Hepatocyte (in vitro differentiated cells): ENCODE data around the gene IER5. TPM values are rescaled to one million over a fixed set of nuclear protein-coding genes. Genes with fewer than 3 reads are reported as not detected.
A peak's percentile ranks its signal among the peaks of the same experiment; 100 is the strongest.

Experiments used
- DNase-seq: peaks from one replicate; pipeline ENCODE4 v3.0.0-alpha.2; 2016; ENCODE audit warnings: low spot score
- H2AFZ ChIP-seq: fragments of 200-600 bp; sonication (generic); 2 replicates; pipeline ENCODE4 v1.6.0; 2016; ENCODE audit warnings: antibody characterized with exemption, mild to moderate bottlenecking
- H3K27ac ChIP-seq: fragments of 200-600 bp; sonication (generic); 2 replicates; pipeline ENCODE4 v1.5.1; 2016; ENCODE audit warnings: mild to moderate bottlenecking
- H3K27me3 ChIP-seq: fragments of 200-600 bp; sonication (generic); 2 replicates; pipeline ENCODE4 v1.6.1; 2016
- H3K36me3 ChIP-seq: fragments of 200-600 bp; sonication (generic); replicated peaks from 2 replicates; pipeline ENCODE4 v1.5.1; 2016; ENCODE audit warnings: low read depth; ENCODE audit not compliant: insufficient read depth
- H3K4me1 ChIP-seq: fragments of 200-600 bp; sonication (generic); 2 replicates; pipeline ENCODE4 v1.5.1; 2016; ENCODE audit warnings: mild to moderate bottlenecking, moderate library complexity; ENCODE audit not compliant: insufficient read depth
- H3K4me2 ChIP-seq: fragments of 200-600 bp; sonication (generic); 2 replicates; pipeline ENCODE4 v1.6.0; 2016
- H3K4me3 ChIP-seq: fragments of 200-600 bp; sonication (generic); 2 replicates; pipeline ENCODE4 v1.5.1; 2016; ENCODE audit warnings: mild to moderate bottlenecking
- H3K79me2 ChIP-seq: fragments of 200-600 bp; sonication (generic); 2 replicates; pipeline ENCODE4 v1.6.0; 2017; ENCODE audit warnings: mild to moderate bottlenecking
- H3K9me2 ChIP-seq: fragments of 200-600 bp; sonication (generic); replicated peaks from 2 replicates; pipeline ENCODE4 v1.6.0; 2017; ENCODE audit warnings: mild to moderate bottlenecking; ENCODE audit not compliant: insufficient read depth
- H3K9me3 ChIP-seq: fragments of 200-600 bp; sonication (generic); 2 replicates; pipeline ENCODE4 v1.5.1; 2016; ENCODE audit warnings: low read depth, mild to moderate bottlenecking
- H4K20me1 ChIP-seq: fragments of 200-600 bp; sonication (generic); 2 replicates; pipeline ENCODE4 v1.6.0; 2016; ENCODE audit warnings: mild to moderate bottlenecking; ENCODE audit not compliant: insufficient read depth, poor library complexity, severe bottlenecking
- CTCF ChIP-seq: fragments of 200-600 bp; sonication (generic); IDR thresholded peaks from 2 replicates; pipeline ENCODE4 v1.5.1; 2016; ENCODE audit warnings: antibody characterized with exemption, mild to moderate bottlenecking; ENCODE audit not compliant: poor library complexity
- EZH2 ChIP-seq: fragments of 200-600 bp; sonication (generic); IDR thresholded peaks from 2 replicates; pipeline ENCODE4 v1.6.1; 2016; ENCODE audit warnings: antibody characterized with exemption, mild to moderate bottlenecking, borderline replicate concordance
- EZH2phosphoT487 ChIP-seq: fragments of 200-600 bp; sonication (generic); IDR thresholded peaks from one replicate; pipeline ENCODE4 v1.6.1; 2018; ENCODE audit warnings: antibody characterized with exemption, mild to moderate bottlenecking, low read depth, moderate library complexity; ENCODE audit not compliant: unreplicated experiment, severe bottlenecking
- WGBS: methylation state at CpG from one replicate; pipeline ENCODE4 v1.1.6; 2016; ENCODE audit warnings: low lambda C conversion rate; ENCODE audit errors: missing lambda C conversion rate; 5-methylcytosine and 5-hydroxymethylcytosine counted together
- polyA plus RNA-seq: library from polyadenylated mRNA; unstranded; fragments of >200 nt; fragmentation: Nextera tagmentation; extraction: Ambion mirVana; gene quantifications from 2 replicates; pipeline ENCODE4 v1.2.1, GENCODE V29; 2016
- total RNA-seq: library from RNA; depleted of rRNA; stranded (reverse); fragments of >200 nt; gene quantifications from 2 replicates; pipeline ENCODE4 v1.2.3, GENCODE V29; 2014

IER5 gene
- total and polyA plus RNA-seq, 2 experiments from 2014 or later: 16.6 to 23.1 TPM

GRCh38 chr1:181123173-181123572 is 34.7 kb downstream of the IER5 start:
- WGBS: 80% methylated on average over 3 of the region's 3 CpGs
- Histone ChIP-seq H3K79me2 (no peaks in the 10 kb centered on the region), H3K4me1 (peaks cover 16% of the 10 kb centered on the region), H3K9me2 (no peaks in the 10 kb centered on the region), H3K4me3 (no peak overlapping the region), H3K9me3 (no peaks in the 10 kb centered on the region), H3K4me2 (no peak overlapping the region), H3K27ac (no peak overlapping the region), H3K27me3 (no peaks in the 10 kb centered on the region), H4K20me1 (no peaks in the 10 kb centered on the region), H2AFZ (no peak overlapping the region), H3K36me3 (no peaks in the 10 kb centered on the region)
- TF ChIP-seq EZH2phosphoT487 (no peak), EZH2 (no peak), CTCF (no peak)
- DNase-seq: no peak

- Histone ChIP-seq H3K79me2 (no peaks in the 10 kb centered on the region), H3K27ac (no peak overlapping the region), H3K36me3 (no peaks in the 10 kb centered on the region), H3K27me3 (no peaks in the 10 kb centered on the region), H4K20me1 (no peaks in the 10 kb centered on the region), H3K9me2 (no peaks in the 10 kb centered on the region), H2AFZ (no peak overlapping the region), H3K4me3 (no peak overlapping the region), H3K9me3 (no peaks in the 10 kb centered on the region), H3K4me1 (peaks cover 23% of the 10 kb centered on the region), H3K4me2 (no peak overlapping the region)
- DNase-seq: no peak
- TF ChIP-seq EZH2phosphoT487 (no peak), CTCF (no peak), EZH2 (no peak)
- 51% methylated on average over 2 of the region's 2 CpGs for WGBS
Observed at GRCh38 chr1:181124291-181124751, 35.8 kb downstream of the IER5 start.

- H3K4me1 ChIP-seq: peaks cover 17% of the 10 kb centered on the region
- no peak overlapping the region for H2AFZ ChIP-seq
- H3K4me3 ChIP-seq: no peak overlapping the region
- H3K27me3 ChIP-seq: no peaks in the 10 kb centered on the region
- no peaks in the 10 kb centered on the region for H3K79me2 ChIP-seq
- TF ChIP-seq CTCF (no peak), EZH2phosphoT487 (no peak), EZH2 (no peak)
- no peaks in the 10 kb centered on the region for H4K20me1 ChIP-seq
- no peaks in the 10 kb centered on the region for H3K36me3 ChIP-seq
- DNase-seq: no peak
- 82% methylated on average over 4 of the region's 4 CpGs for WGBS
- no peak overlapping the region for H3K27ac ChIP-seq
- no peaks in the 10 kb centered on the region for H3K9me2 ChIP-seq
- no peak overlapping the region for H3K4me2 ChIP-seq
- no peaks in the 10 kb centered on the region for H3K9me3 ChIP-seq
Observed at GRCh38 chr1:181126289-181126688, 37.8 kb downstream of the IER5 start.

GRCh38 chr1:181126871-181127587 is 38.5 kb downstream of the IER5 start:
- no peaks in the 10 kb centered on the region for H3K9me3 ChIP-seq
- no peak overlapping the region for H3K4me2 ChIP-seq
- 65% methylated on average over 10 of the region's 10 CpGs for WGBS
- no peak for TF ChIP-seq EZH2phosphoT487
- no peak for TF ChIP-seq CTCF
- TF ChIP-seq EZH2: no peak
- H3K79me2 ChIP-seq: no peaks in the 10 kb centered on the region
- no peak overlapping the region for H3K27ac ChIP-seq
- H4K20me1 ChIP-seq: no peaks in the 10 kb centered on the region
- no peak overlapping the region for H3K4me3 ChIP-seq
- H3K36me3 ChIP-seq: no peaks in the 10 kb centered on the region
- DNase-seq: peak; percentile 85
- no peaks in the 10 kb centered on the region for H3K27me3 ChIP-seq
- no peaks in the 10 kb centered on the region for H3K9me2 ChIP-seq
- H3K4me1 ChIP-seq: peaks cover 17% of the 10 kb centered on the region
- no peak overlapping the region for H2AFZ ChIP-seq
